Activated naive CD4-positive, alpha-beta T cell treated with anti-CD3 and anti-CD28 coated beads, Interleukin-2, amount 10 ng/mL, durations not matched to agents 5 hours and 36 hours (primary cell): ENCODE data around the gene POTEH. TPM values are rescaled to one million over a fixed set of nuclear protein-coding genes. Genes with fewer than 3 reads are reported as not detected.

Experiments used
- total RNA-seq, 2 experiments: library from RNA; stranded (reverse); gene quantifications; one replicate each; pipeline ENCODE4 v1.2.3, GENCODE V29; 2021

POTEH gene
- total RNA-seq, result not detected

DNA sequence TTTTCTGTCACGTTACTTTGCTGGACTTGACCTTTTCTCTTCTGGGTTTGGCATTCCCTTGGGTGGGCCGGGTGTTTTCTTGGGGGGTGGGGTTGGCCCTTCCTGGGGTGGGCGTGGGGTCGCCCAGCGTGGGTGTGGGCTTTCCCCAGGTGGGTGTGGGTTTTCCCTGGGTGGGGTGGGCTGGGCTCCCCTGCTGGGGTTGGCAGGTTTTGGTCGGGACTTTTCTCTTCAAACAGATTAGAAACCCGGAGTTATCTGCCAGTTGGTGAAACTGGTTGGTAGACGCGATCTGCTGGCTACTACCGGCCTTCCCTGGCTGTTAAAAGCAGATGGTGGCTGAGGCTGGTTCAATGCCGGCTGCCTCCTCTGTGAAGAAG is at the start of gene POTEH:
POTEH (plus strand) TSS at position 278 of the 377 bp plus-strand sequence; CDS start at position 330, 52 bp downstream.

Other genes starting within 250 kb of the POTEH start
- gene OR11H1, start 161.8 kb upstream of the POTEH start, total RNA-seq, result not detected